Activated B cell treated with CpG ODN at 0.5 μM for 24 hours (primary cell): ENCODE measurements around the gene INPP5A. TPM values are rescaled to one million over a fixed set of nuclear protein-coding genes. Genes with fewer than 3 reads are reported as not detected.
A peak's percentile ranks its signal among the peaks of the same experiment; 100 is the strongest.

ENCODE experiments used
- ATAC-seq: fragments of 200-7000 bp; cut with Tn5 transposase; one replicate; pipeline ENCODE4 v1.10.0; 2021; ENCODE audit warnings: low read depth, mild to moderate bottlenecking, moderate library complexity
- CTCF ChIA-PET: fragments of 350-600 bp; sonication (Branson Sonifier 250); formaldehyde crosslinking; loops from one replicate; lab custom pipeline; 2021; ENCODE audit warnings: antibody characterized with exemption; lab: Charles Lee
- POLR2A ChIA-PET: fragments of 350-600 bp; sonication (Branson Sonifier 250); formaldehyde crosslinking; loops from one replicate; lab custom pipeline; 2021; ENCODE audit warnings: antibody characterized with exemption; lab: Charles Lee
- DNase-seq: peaks from one replicate; pipeline ENCODE4 v3.0.0; 2022
- H3K27ac Mint-ChIP-seq: one replicate; pipeline ENCODE4 v1.8.0; 2020; ENCODE audit warnings: mixed read lengths
- H3K27me3 Mint-ChIP-seq: one replicate; pipeline ENCODE4 v1.8.0; 2021; ENCODE audit warnings: mixed read lengths
- H3K36me3 Mint-ChIP-seq: one replicate; pipeline ENCODE4 v1.8.0; 2021; ENCODE audit warnings: low read depth, mixed read lengths
- H3K4me1 Mint-ChIP-seq: one replicate; pipeline ENCODE4 v1.8.0; 2021; ENCODE audit warnings: mixed read lengths
- H3K4me3 Mint-ChIP-seq: one replicate; pipeline ENCODE4 v1.8.0; 2020; ENCODE audit warnings: mild to moderate bottlenecking, mixed read lengths
- H3K9me3 Mint-ChIP-seq: one replicate; pipeline ENCODE4 v1.8.0; 2020; ENCODE audit warnings: mixed read lengths
- intact Hi-C: fragments of 100-400 bp; cut with micrococcal nuclease; formaldehyde crosslinking; loops from one replicate; pipeline ENCODE4 v1.15.1; 2024
- total RNA-seq: library from RNA; stranded (reverse); gene quantifications from 2 replicates; pipeline ENCODE4 v1.2.3, GENCODE V29; 2022
- TF ChIP-seq, protein P1 (sequence below): fragments of 200-600 bp; IDR thresholded peaks from one replicate; pipeline ENCODE4 v1.8.0; 2022; ENCODE audit warnings: antibody characterized with exemption, mild to moderate bottlenecking

The INPP5A gene
- total RNA-seq, 1 donor from 2014 or later, result 24.9 TPM

DNA sequence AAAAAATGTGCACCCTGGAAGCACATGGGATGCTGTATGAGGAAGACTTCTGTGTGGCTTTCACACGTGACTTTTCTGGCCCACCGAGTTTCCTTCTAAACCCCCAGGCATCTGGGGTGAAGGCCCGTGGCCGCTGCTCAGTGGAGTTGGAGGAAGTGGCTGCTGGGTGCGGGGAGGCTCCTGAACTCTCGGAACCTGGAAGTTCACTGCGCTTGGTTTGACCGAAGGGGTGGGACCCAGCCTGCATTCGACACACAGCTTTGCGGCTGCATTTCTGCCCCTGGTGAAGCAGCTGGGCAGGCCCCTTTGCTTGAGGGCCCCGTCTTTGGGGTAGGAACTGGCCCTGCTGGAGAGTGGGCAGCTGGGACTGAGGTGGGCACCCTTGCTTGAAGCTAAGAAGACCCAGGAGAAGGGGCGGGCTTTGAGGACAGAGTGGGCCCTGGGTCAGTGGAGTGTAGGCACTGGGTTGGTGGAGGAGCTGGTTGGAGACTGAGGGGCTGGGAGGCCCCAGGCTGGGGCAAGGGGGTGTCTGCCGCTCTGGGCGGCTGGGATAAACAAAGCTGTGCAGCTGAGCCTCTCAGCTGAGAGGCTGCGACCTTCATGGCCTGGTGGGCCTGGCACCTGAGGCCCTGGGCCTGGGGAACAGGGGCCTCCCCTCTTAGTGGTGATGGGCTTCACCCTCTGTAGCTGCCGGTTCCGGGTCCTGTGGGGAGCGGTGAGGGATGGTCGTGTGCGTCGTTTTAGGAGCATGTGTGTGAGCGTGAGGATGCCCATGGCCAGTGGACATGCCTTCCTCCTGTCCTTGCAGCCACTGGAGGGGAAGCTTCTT is 78.0 kb downstream of the INPP5A start:
- ChIA-PET CTCF (no interaction called here), POLR2A (no interaction called here)
- ATAC-seq, result no peak

DNA sequence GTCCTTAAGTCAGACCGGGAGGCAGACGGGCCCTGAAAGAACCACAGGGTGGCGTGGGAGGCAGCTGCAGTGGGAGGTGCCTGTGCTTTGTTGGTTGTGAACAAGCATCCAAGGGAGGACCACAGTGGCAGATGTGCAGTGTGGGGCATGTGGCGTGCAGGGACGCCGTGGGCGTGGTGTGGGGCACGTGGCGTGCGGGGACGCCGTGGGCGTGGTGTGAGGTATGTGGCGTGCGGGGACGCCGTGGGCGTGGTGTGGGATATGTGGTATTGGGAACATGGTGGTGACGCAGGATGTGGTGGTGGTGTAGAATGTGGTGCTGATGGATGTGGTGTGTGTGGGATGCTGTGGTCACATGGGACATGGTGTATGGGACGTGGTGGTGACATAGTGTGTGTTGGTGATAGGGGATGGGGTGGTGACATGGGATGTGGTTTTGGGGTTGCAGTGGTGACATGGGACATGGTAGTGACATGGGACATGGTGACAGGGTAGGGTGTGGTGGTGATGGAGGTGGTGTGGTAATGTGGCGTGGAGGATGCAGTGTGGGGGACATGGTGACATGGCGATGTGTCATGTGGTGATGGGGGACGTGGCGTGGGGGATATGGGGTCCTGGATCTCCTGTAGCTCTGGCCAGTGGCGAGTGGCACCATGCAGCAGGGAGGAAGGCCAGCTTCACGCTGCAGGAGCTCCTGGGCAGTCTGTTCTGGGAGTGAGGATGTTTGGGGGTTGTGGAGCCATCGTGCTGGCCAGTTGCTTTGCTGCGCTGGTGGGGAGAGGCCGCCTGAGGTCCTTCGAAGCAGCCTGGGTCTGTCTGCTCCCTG is 78.8 kb downstream of the INPP5A start:
- no peak overlapping the region for H3K4me3 Mint-ChIP-seq
- peaks cover 5% of the 10 kb centered on the region for H3K9me3 Mint-ChIP-seq

More for the DNA sequence above, 78.0 kb downstream of the INPP5A start:
- Mint-ChIP-seq H3K27me3 (no peaks in the 10 kb centered on the region), H3K4me3 (no peak overlapping the region), H3K4me1 (peaks cover 16% of the 10 kb centered on the region), H3K27ac (no peak overlapping the region), H3K9me3 (peaks cover 3% of the 10 kb centered on the region), H3K36me3 (peaks cover 47% of the 10 kb centered on the region)
- DNase-seq, result peak; percentile 6
- intact Hi-C loops, result no loop called here
- TF ChIP-seq, protein P1, sequence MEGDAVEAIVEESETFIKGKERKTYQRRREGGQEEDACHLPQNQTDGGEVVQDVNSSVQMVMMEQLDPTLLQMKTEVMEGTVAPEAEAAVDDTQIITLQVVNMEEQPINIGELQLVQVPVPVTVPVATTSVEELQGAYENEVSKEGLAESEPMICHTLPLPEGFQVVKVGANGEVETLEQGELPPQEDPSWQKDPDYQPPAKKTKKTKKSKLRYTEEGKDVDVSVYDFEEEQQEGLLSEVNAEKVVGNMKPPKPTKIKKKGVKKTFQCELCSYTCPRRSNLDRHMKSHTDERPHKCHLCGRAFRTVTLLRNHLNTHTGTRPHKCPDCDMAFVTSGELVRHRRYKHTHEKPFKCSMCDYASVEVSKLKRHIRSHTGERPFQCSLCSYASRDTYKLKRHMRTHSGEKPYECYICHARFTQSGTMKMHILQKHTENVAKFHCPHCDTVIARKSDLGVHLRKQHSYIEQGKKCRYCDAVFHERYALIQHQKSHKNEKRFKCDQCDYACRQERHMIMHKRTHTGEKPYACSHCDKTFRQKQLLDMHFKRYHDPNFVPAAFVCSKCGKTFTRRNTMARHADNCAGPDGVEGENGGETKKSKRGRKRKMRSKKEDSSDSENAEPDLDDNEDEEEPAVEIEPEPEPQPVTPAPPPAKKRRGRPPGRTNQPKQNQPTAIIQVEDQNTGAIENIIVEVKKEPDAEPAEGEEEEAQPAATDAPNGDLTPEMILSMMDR, result no peak

DNA sequence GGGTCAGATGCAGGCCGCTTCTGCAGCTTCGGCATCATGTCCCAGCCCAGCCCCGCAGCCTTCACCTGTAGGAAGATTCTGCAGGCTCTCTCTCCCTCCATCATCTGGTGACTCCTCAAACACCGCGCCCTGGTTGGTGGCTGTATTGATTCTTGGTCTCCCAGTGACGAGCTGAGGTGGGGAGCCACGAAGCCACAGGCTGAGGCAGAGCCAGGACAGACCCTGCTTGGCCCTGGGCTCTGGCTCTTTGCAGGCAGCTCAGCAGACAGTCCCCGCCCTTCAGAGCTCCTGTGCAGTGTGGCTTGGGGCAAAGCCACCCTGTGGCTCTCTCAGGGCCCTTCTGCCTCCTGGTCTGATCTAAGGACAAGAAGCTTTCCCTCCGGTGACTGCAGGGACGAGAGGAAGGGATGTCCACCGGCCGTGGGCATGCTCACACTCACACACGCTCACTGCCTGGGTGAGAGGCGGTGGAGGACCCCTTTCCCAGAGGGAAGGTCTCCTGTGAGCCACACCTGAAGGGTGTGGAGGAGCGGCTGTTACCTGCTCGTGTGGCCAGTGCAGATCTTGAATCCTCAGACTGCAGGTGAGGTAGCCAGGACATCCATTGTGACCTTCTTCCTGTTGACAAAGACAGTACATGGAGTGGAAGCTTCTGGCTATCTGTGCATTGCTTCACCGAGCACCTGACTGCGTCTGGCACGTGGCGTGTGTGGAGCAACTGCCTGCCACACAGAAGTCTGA is 79.6 kb downstream of the INPP5A start:
- no peak for ATAC-seq

More for the DNA sequence above, 78.8 kb downstream of the INPP5A start:
- Mint-ChIP-seq H3K36me3 (peaks cover 49% of the 10 kb centered on the region), H3K27ac (peak overlapping the region; percentile 3), H3K4me1 (peaks cover 10% of the 10 kb centered on the region), H3K27me3 (no peaks in the 10 kb centered on the region)
- TF ChIP-seq, protein P1, result no peak
- POLR2A ChIA-PET, result no interaction called here
- intact Hi-C loops, result no loop called here
- CTCF ChIA-PET, result no interaction called here
- ATAC-seq (no peak), DNase-seq (peak; percentile 10)

DNA sequence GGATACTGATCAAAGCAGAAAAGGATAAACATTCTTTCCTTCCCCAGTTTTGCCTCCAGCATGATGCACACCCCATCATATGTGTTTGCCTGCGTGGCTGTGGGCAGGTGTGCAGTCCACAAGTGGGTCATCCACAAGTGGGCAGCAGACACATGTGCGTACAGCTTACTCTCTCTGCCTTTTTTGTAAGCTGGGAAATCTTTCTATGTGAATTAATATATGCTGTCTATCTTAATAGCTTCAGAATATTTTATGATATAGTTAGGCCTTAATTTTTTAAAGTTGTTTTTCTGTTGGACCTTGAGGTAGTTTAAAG is 80.1 kb downstream of the INPP5A start:
- Mint-ChIP-seq H3K27ac (no peak overlapping the region), H3K9me3 (peaks cover 7% of the 10 kb centered on the region), H3K36me3 (peaks cover 51% of the 10 kb centered on the region), H3K4me3 (no peak overlapping the region), H3K27me3 (no peaks in the 10 kb centered on the region), H3K4me1 (peaks cover 6% of the 10 kb centered on the region)
- DNase-seq, result no peak
- ATAC-seq, result no peak
- CTCF ChIA-PET, result no interaction called here
- POLR2A ChIA-PET, result interaction anchor here (1.0 kb wide), 1 partner anchor 46 kb away, joined by 3 read pairs; no protein-coding TSS in a partner anchor
- TF ChIP-seq, protein P1, result no peak
- intact Hi-C loops, result no loop called here

More for the DNA sequence above, 79.6 kb downstream of the INPP5A start:
- ChIA-PET CTCF (no interaction called here), POLR2A (interaction anchor here (1.0 kb wide), 1 partner anchor 46 kb away, joined by 3 read pairs; no protein-coding TSS in a partner anchor)
- TF ChIP-seq, protein P1, result no peak
- DNase-seq, result peak; percentile 14
- no peaks in the 10 kb centered on the region for H3K27me3 Mint-ChIP-seq
- H3K4me1 Mint-ChIP-seq, result peaks cover 9% of the 10 kb centered on the region
- H3K4me3 Mint-ChIP-seq, result no peak overlapping the region
- peaks cover 7% of the 10 kb centered on the region for H3K9me3 Mint-ChIP-seq
- no peak overlapping the region for H3K27ac Mint-ChIP-seq
- H3K36me3 Mint-ChIP-seq, result peaks cover 51% of the 10 kb centered on the region
- intact Hi-C loops, result no loop called here
